Dedifferentiated amniotic fluid mesenchymal stem cell (primary cell): ENCODE data around the gene CEACAM8.
"Not testable (repeated sequence)": the region's sequence is repeated elsewhere in the genome, so short reads cannot be mapped to it uniquely, and the experiment has no call there.

ENCODE experiments used
- DNase-seq: peaks from one replicate; pipeline ENCODE4 v3.0.0-alpha.2; 2016; ENCODE audit errors: extremely low spot score

CEACAM8 gene

GRCh38 chr19:42544146-42544545 lies 50.6 kb downstream of the CEACAM8 start:
- DNase-seq = no peak

GRCh38 chr19:42542791-42543190 lies 51.9 kb downstream of the CEACAM8 start:
- DNase-seq = no peak

GRCh38 chr19:42540071-42540553 lies 54.6 kb downstream of the CEACAM8 start:
- DNase-seq = no peak

- no peak for DNase-seq
These were observed 55.6 kb downstream of the CEACAM8 start for GRCh38 chr19:42538841-42539709.

GRCh38 chr19:42535276-42535675 lies 59.4 kb downstream of the CEACAM8 start:
- DNase-seq = not testable (repeated sequence)

- DNase-seq = no peak
These were observed 60.3 kb downstream of the CEACAM8 start for GRCh38 chr19:42534391-42534790.

GRCh38 chr19:42532891-42533290 lies 61.8 kb downstream of the CEACAM8 start:
- DNase-seq = no peak

- no peak for DNase-seq
These were observed 63.4 kb downstream of the CEACAM8 start for GRCh38 chr19:42531313-42531712.
